Measurements from ENCODE around the gene FAM13A. TPM values are rescaled to one million over a fixed set of nuclear protein-coding genes. Genes with fewer than 3 reads are reported as not detected.

The FAM13A gene
- total and polyA plus RNA-seq, 7 donors = 3.8 to 76.0 (median 15.2) TPM

DNA sequence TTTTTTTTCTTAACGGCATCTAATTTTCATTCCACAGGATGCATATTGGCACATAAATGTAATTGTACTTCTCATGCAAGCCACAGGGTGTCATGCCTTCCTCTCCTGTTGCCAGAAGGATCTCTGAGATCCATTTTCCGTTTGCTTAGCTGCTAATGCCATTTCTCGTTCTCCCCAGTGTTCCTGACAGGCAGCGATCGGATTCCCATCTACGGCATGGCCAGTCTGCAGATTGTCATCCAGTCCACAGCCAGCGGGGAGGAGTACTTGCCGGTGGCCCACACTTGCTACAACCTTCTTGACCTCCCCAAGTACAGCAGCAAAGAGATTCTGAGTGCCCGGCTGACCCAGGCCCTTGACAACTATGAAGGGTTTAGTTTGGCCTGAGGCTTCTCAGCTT is 350.4 kb downstream of the FAM13A start:
- no peaks in the 10 kb centered on the region for H3K9me3 ChIP-seq
- peaks cover 4% of the 10 kb centered on the region for H3K4me1 ChIP-seq
- H3K4me3 ChIP-seq = no peak overlapping the region
- H3K27me3 ChIP-seq (ENCODE audit: insufficient read depth in 3 of 3, low read length in 2 of 3) = no peaks in the 10 kb centered on the region
- peaks cover 9 to 49% of the 10 kb centered on the region in 2 donors for H3K36me3 ChIP-seq (ENCODE audit: insufficient read depth in 1 of 2, low read depth in 1 of 2)
- 16 to 27% (median 21%) methylated on average over 9 of the region's 9 CpGs for WGBS, 3 donors
- ATAC-seq = peak; percentile 92 to 98 (median 96)
- DNase-seq = peak; percentile 36 to 72
- peak overlapping the region; percentile 68 for H3K27ac ChIP-seq
- intact Hi-C loops (cut with DNase I) = loop anchor here (1.0 to 10.0 kb wide), 5 partner anchors 84 to 398 kb away; no protein-coding TSS in a partner anchor
- TF ChIP-seq, protein P1, sequence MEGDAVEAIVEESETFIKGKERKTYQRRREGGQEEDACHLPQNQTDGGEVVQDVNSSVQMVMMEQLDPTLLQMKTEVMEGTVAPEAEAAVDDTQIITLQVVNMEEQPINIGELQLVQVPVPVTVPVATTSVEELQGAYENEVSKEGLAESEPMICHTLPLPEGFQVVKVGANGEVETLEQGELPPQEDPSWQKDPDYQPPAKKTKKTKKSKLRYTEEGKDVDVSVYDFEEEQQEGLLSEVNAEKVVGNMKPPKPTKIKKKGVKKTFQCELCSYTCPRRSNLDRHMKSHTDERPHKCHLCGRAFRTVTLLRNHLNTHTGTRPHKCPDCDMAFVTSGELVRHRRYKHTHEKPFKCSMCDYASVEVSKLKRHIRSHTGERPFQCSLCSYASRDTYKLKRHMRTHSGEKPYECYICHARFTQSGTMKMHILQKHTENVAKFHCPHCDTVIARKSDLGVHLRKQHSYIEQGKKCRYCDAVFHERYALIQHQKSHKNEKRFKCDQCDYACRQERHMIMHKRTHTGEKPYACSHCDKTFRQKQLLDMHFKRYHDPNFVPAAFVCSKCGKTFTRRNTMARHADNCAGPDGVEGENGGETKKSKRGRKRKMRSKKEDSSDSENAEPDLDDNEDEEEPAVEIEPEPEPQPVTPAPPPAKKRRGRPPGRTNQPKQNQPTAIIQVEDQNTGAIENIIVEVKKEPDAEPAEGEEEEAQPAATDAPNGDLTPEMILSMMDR (IDR thresholded peaks at IDR 0.05) = peak; percentile 66

DNA sequence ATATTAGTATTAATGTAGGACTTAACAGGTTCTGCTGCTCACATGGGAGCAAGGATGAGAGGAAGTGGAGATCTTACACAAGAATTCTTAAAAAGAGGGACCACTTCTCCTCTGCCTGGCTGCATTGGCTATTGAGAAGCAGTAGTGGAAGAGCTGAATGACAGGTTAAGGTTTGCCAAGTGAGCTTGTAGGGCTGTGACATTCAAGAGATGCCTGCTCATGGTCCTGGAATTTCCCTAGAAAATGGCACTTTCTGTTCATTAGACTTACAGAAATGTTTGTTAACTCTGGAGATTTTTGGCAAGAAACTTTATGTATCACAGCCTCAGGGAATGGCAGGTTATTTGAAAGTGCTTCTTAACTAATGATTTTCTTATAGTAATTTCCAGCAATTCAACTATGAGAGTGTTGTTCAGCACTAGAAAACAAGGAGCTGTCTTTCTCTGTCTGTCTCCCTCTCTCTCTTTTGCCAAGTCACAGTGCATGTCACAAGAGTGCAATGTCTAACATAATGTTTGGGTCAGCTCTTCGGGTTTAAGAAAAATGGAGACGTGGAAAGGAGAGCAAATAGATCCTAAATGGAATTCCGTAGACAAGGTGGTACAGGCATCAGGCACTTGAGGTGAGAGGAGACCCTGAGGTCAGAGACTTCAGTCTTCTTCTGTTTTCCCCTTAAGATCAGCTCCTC is 351.0 kb downstream of the FAM13A start:
- Histone ChIP-seq H3K4me3 (no peak overlapping the region), H3K36me3 (ENCODE audit: insufficient read depth in 1 of 2, low read depth in 1 of 2) (peaks cover 8 to 46% of the 10 kb centered on the region in 2 donors), H3K4me1 (peaks cover 4% of the 10 kb centered on the region), H3K27ac (peak overlapping the region; percentile 68), H3K27me3 (ENCODE audit: insufficient read depth in 3 of 3, low read length in 2 of 3) (no peaks in the 10 kb centered on the region), H3K9me3 (no peaks in the 10 kb centered on the region)
- DNase-seq (no peak), ATAC-seq (peak; percentile 21 to 43 (median 28))
- WGBS, 3 donors = 72 to 78% (median 75%) methylated on average over 3 of the region's 3 CpGs
- intact Hi-C loops (cut with DNase I) = loop anchor here (1.0 to 10.0 kb wide), 5 partner anchors 85 to 399 kb away; no protein-coding TSS in a partner anchor
- TF ChIP-seq, protein P1 (IDR thresholded peaks at IDR 0.05) = no peak

DNA sequence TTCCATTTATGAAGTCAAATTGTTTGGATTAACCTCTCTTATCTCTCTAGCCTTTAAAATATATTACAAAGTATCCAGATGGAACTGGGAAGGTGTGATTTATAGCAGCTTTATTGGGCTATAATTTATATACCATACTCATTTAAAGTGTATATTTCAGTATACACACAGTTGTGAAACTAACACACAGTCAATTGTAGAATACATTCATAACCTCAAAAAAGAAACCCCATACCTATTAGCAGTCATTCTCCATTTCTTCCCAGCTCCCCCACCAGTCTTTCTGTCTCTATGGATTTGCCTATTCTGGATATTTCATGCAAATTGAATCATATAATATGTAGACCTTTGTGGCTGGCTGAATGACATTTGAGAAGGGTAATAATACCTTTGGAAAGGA is 351.8 kb downstream of the FAM13A start:
- Histone ChIP-seq H3K36me3 (ENCODE audit: insufficient read depth in 1 of 2, low read depth in 1 of 2) (peaks cover 5 to 39% of the 10 kb centered on the region in 2 donors), H3K27ac (no peak overlapping the region), H3K27me3 (ENCODE audit: insufficient read depth in 3 of 3, low read length in 2 of 3) (no peaks in the 10 kb centered on the region), H3K4me1 (peaks cover 4% of the 10 kb centered on the region), H3K4me3 (no peak overlapping the region), H3K9me3 (no peaks in the 10 kb centered on the region)
- DNase-seq = no peak
- no peak for ATAC-seq
- intact Hi-C loops (cut with DNase I) = loop anchor here (5.0 to 10.0 kb wide), 2 partner anchors 87 to 400 kb away; no protein-coding TSS in a partner anchor
- TF ChIP-seq, protein P1 (IDR thresholded peaks at IDR 0.05) = no peak

DNA sequence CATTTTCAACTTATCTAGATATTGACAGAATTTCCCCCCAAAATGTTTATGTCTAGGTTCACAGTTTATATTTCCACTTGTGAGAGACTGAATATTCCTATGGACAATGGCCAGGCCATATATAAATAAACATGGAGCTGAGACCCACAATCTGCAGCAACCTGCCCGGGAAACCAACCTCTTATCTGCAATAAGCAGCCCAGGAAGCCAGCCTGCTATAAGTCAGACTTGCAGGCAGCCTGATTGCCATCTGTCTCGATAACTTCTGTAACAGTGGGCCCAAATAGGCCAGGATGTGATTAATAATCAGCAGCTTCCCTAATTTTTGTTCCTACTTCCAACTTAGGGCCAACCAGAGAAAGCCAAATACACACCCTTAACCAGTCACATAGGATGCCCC is 354.2 kb downstream of the FAM13A start:
- Histone ChIP-seq H3K36me3 (ENCODE audit: insufficient read depth in 1 of 2, low read depth in 1 of 2) (peaks cover 5 to 38% of the 10 kb centered on the region in 2 donors), H3K4me3 (no peak overlapping the region), H3K27ac (no peak overlapping the region), H3K4me1 (peaks cover 4% of the 10 kb centered on the region), H3K27me3 (ENCODE audit: insufficient read depth in 3 of 3, low read length in 2 of 3) (no peaks in the 10 kb centered on the region), H3K9me3 (no peaks in the 10 kb centered on the region)
- TF ChIP-seq, protein P1 (IDR thresholded peaks at IDR 0.05) = no peak
- intact Hi-C loops (cut with DNase I) = loop anchor here in 1 of 2 donors (10.0 kb wide), 1 partner anchor 402 kb away; no protein-coding TSS in a partner anchor
- ATAC-seq = no peak
- 84 to 90% (median 87%) methylated on average over 2 of the region's 2 CpGs for WGBS, 3 donors
- no peak for DNase-seq
